Loucy (cell line): ENCODE measurements around the gene PFDN5.

Experiments
- EZH2phosphoT487 ChIP-seq: fragments of 200-600 bp; IDR thresholded peaks from 2 replicates; pipeline ENCODE4 v1.6.1; 2018; ENCODE audit warnings: antibody characterized with exemption, mild to moderate bottlenecking, moderate library complexity, borderline replicate concordance
- TF ChIP-seq, protein P1 (sequence below): fragments of 200-600 bp; sonication (generic); conservative IDR thresholded peaks from 2 replicates; pipeline ENCODE4 v1.5.1; 2014; ENCODE audit warnings: mild to moderate bottlenecking, antibody characterized with exemption, low read length

DNA sequence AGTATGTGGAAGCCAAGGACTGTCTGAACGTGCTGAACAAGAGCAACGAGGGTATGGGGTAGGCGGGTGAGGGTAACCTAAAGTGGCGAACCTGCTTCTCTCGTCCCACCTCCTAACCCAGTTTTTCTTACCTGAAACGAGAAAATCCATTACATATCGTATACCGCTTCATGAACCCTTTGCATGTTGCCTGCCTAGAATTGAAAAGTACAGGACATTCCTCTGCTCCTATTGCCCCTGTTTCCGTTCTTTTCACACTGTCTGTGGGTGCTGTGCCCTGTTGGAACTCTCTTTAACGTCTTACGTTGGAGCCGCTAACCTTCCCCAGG lies 513 bp downstream of the PFDN5 start:
- TF ChIP-seq, protein P1, sequence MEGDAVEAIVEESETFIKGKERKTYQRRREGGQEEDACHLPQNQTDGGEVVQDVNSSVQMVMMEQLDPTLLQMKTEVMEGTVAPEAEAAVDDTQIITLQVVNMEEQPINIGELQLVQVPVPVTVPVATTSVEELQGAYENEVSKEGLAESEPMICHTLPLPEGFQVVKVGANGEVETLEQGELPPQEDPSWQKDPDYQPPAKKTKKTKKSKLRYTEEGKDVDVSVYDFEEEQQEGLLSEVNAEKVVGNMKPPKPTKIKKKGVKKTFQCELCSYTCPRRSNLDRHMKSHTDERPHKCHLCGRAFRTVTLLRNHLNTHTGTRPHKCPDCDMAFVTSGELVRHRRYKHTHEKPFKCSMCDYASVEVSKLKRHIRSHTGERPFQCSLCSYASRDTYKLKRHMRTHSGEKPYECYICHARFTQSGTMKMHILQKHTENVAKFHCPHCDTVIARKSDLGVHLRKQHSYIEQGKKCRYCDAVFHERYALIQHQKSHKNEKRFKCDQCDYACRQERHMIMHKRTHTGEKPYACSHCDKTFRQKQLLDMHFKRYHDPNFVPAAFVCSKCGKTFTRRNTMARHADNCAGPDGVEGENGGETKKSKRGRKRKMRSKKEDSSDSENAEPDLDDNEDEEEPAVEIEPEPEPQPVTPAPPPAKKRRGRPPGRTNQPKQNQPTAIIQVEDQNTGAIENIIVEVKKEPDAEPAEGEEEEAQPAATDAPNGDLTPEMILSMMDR: no peak
- no peak for TF ChIP-seq EZH2phosphoT487
